22Rv1 (cell line): ENCODE measurements around the gene TM9SF2.
A peak's percentile ranks its signal among the peaks of the same experiment; 100 is the strongest.

Source experiments
- H3K27ac ChIP-seq: fragments of 450-650 bp; 2 replicates; pipeline ENCODE4 v1.5.1; 2017
- ZFX ChIP-seq: fragments of 450-650 bp; IDR thresholded peaks from 2 replicates; pipeline ENCODE4 v1.6.1; 2017; ENCODE audit warnings: antibody characterized with exemption, borderline replicate concordance
- TF ChIP-seq, protein P1 (sequence below): fragments of 450-650 bp; IDR thresholded peaks from 2 replicates; pipeline ENCODE4 v1.5.1; 2017; ENCODE audit warnings: mild to moderate bottlenecking

The TM9SF2 gene

DNA sequence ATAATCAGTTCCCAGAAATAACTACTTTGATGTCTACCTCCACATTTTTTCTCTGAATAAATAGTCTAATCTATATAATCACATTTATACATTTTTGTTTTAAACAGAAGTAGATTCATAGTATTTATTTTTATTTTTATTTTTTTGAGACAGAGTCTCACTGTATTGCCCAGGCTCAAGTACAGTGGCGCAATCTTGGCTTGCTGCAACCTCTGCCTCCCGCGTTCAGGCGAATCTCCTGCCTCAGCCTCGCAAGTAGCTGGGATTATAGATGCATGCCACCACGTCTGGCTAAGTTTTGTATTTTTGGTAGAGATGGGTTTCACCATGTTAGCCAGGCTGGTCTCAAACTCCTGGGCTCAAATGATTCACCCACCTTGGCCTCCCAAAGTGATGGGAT lies 16.7 kb downstream of the TM9SF2 start:
- TF ChIP-seq, protein P1, sequence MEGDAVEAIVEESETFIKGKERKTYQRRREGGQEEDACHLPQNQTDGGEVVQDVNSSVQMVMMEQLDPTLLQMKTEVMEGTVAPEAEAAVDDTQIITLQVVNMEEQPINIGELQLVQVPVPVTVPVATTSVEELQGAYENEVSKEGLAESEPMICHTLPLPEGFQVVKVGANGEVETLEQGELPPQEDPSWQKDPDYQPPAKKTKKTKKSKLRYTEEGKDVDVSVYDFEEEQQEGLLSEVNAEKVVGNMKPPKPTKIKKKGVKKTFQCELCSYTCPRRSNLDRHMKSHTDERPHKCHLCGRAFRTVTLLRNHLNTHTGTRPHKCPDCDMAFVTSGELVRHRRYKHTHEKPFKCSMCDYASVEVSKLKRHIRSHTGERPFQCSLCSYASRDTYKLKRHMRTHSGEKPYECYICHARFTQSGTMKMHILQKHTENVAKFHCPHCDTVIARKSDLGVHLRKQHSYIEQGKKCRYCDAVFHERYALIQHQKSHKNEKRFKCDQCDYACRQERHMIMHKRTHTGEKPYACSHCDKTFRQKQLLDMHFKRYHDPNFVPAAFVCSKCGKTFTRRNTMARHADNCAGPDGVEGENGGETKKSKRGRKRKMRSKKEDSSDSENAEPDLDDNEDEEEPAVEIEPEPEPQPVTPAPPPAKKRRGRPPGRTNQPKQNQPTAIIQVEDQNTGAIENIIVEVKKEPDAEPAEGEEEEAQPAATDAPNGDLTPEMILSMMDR = no peak
- TF ChIP-seq ZFX = no peak
- no peak overlapping the region for H3K27ac ChIP-seq

GRCh38 chr13:99522298-99522697 lies 21.0 kb downstream of the TM9SF2 start:
- no peak overlapping the region for H3K27ac ChIP-seq
- no peak for TF ChIP-seq ZFX
- TF ChIP-seq, protein P1 = no peak

DNA sequence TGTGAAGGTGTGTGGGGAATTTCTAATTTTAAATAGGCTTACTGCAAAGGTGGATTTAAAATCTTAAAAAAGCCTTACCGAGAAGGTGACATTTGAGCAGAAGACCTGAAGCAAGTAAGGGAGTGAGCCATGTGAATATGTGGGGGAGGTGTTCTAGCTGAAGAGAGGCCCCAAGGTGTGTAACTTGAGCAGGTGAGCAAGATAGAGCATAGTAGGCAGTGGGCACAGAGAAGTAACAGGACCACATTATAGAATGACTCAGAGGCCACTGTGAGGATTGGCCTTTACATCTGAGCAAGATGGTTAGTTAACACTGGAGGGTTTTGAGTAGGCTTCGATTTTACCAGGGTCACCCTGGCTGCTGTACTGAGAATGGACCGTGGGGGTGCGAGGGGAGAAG lies 22.6 kb downstream of the TM9SF2 start:
- TF ChIP-seq ZFX = no peak
- TF ChIP-seq, protein P1 = no peak
- no peak overlapping the region for H3K27ac ChIP-seq

DNA sequence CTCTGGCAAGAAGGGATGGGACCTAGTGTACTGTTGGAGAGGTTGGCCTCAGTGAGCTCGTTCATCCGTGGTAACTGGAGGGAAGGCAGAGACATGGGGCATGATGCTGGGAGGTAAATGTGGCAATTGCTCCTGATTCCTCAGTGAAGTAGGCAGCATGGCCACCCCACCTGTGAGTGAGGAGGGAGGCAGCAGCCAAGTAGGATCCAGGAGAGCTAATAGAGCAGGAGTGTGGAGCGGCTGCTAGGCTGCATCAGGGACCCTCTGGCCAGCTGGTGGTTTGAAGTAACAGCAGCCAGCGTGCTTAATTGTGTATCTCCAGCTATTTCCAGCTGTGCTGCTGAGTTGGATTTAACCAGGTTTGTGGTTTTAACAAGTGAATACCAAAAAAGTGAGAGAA lies 24.7 kb downstream of the TM9SF2 start:
- TF ChIP-seq, protein P1 = no peak
- no peak for TF ChIP-seq ZFX
- H3K27ac ChIP-seq = no peak overlapping the region

GRCh38 chr13:99526549-99526948 lies 25.3 kb downstream of the TM9SF2 start:
- no peak for TF ChIP-seq ZFX
- TF ChIP-seq, protein P1 = no peak
- H3K27ac ChIP-seq = no peak overlapping the region

GRCh38 chr13:99527301-99527700 lies 26.0 kb downstream of the TM9SF2 start:
- TF ChIP-seq, protein P1 = no peak
- no peak for TF ChIP-seq ZFX

DNA sequence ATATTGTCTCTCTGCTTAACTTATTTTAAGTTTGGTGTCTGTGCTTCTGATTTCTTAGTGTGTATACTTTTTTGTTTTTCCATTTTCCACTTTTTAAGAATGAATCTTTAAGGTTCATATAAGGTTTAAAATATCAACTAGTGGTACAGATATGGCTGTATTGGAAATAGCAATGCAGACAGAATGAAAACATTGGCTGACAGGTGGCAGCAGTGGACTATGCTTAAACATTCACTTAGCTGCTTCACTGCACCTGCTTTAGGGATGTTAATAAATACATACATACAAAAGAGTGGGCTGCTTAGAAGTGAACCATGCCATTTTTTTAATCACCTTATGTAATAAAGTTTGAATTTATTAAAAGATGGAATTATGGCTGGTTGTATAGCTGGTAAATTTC lies 27.3 kb downstream of the TM9SF2 start:
- no peak overlapping the region for H3K27ac ChIP-seq
- TF ChIP-seq ZFX = no peak
- TF ChIP-seq, protein P1 = peak; percentile 39

More at GRCh38 chr13:99527301-99527700, 26.0 kb downstream of the TM9SF2 start:
- H3K27ac ChIP-seq = no peak overlapping the region
